HG03469 (cell line): ENCODE data around the gene TENM3.

Experiments used
- ATAC-seq: cut with Tn5 transposase; IDR thresholded peaks from one replicate; pipeline ENCODE4 v1.9.1; 2021; ENCODE audit warnings: mild to moderate bottlenecking, moderate library complexity, moderate number of reproducible peaks; ENCODE audit not compliant: unreplicated experiment

Gene TENM3

DNA sequence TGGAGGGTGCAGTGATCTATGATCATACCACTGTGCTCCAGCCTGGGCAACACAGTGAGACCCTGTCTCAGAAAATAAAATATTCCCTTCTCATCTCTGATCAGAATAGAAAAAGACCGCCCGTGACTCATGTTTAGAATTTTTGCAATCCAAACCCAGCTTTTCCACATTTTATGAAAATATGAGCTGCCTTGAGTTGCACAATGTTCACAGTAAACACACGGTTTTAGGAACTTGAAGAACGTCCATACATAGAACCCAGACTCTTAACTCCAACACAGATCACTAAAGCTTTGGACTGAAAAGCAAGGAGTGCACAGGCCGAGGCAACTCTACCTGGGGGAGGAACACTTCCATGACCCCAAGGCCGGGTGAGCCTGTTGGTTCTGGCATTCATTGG is 305.0 kb downstream of the TENM3 start:
- ATAC-seq: no peak

DNA sequence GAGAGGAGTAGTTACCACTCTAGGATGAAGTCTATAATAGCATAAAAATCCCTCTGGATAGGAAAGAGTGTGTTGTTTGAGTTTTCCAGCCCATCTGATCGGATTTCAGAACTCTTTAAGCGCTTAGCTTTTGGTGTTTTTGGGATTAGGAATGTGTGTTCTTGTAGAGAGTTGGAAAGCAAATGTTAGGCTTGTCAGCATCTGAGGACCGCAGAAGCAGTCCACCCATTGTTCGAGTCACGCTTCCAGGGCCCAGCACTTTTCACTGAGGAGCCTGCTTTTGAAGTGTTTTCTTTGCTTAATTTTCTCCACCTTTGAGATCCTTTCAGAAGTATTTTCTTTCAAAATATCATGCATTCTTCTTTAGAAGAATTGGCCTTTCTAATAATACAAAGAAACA is 306.2 kb downstream of the TENM3 start:
- no peak for ATAC-seq

DNA sequence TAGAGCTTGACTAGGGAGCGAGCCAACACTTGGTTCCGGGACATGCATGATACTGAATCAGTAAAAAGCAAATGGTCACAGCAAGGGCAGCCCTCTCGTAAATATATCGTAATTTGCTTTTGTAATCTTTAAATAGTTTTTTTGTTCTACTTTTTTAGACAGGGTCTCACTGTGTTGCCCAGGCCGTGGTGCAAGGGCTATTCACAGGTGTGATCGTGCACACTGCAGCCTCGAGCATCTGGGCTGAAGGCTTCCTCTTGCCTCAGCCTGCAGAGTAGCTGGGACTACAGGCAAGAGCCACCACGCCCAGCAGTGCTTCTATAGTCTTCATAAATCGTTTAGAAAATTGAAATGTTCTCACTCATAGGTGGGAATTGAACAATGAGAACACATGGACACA is 309.7 kb downstream of the TENM3 start:
- ATAC-seq: no peak

DNA sequence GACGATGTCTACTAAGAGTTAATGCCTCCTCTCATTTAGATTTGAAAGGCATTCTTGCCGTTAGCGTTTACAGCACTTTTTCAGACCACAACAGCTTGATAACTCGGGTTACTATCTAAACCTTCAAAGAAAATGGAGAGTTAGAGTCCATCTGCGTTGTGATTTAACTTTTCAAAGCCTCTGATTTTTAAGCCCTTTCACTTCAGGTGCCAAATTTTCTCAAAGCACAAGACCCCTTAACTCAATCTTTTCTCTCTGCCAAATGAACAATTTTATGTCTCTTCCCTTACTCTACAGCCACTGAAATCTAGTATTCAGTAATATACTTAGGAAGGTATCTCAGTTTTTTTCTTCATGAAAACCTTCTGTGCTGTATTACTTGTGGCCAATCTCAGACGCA is 310.5 kb downstream of the TENM3 start:
- ATAC-seq: no peak

DNA sequence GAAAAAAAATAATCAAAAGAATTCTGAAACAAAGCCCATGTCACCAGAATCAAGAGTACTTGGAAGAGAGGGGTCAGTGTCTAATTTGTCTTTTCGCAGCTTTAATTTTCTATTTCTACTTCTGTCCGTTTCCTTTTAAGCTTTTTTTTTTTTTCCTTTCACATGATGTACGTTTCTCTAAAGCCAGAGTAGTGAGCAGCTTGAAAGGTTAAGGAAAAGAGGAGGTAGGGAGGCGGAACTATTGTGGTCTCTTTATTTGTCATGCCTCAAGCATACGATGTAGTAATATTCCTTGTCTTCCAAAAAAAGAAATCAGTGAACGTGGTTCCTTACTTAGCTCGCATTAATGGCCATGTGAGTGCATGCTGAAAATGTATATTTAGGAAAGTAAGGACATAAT is 311.5 kb downstream of the TENM3 start:
- no peak for ATAC-seq

DNA sequence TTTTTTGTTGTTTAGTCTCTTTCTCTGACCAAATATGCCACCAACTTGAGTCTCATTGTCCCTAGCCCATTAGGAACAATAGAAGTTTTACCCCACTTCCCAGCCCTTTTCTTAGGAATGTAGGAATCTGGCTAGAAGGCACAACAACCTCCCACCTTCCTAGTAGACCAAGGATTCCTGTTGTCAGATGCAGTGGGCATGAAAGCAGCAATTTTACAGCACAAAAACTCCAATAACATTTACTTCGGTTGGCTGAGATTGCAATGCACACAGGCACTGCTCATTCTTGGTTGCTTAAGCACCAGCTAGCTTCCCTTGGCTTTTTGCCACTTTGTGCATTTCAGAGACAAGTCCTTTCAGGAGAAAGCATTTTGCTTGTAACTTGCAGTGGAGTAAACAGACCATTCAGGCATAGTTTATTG is 312.8 kb downstream of the TENM3 start:
- no peak for ATAC-seq

DNA sequence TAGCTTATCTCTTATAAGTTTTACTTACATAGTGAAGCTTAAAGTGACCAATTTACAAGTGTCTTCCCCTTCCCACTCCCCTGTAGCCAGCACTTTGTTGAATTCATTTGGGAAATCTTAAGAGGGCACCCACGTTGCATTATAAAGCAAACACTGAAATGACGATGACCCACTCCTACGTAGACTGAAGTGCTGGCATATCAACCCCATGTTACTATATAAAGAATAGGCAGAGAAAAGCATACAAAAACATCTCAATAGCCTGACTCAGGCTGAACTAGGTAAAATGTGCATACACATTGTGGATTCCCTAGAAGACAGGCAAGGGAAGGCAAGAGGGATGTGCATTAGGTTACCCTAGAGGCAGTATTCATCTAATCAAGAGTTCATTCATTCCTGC is 313.4 kb downstream of the TENM3 start:
- ATAC-seq: no peak

DNA sequence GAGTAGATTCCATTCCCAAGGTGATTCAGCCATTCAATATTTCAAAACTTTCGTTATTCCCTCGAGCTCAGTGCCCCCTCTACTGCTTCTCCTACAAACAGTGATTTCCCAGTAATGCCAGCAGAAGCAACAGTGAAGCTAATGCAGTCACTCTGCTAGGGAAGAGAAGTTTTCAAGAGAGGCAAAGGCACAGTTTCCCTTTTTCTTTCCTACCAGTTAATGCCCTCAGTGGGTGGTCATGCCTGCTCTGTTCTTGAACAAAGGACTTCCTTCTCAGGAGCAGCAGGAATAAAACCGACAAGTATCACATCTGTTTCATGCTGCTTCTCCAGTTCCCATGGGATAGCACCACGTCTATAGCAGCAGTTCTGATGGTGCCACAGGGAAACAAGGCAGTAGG is 317.2 kb downstream of the TENM3 start:
- ATAC-seq: no peak

DNA sequence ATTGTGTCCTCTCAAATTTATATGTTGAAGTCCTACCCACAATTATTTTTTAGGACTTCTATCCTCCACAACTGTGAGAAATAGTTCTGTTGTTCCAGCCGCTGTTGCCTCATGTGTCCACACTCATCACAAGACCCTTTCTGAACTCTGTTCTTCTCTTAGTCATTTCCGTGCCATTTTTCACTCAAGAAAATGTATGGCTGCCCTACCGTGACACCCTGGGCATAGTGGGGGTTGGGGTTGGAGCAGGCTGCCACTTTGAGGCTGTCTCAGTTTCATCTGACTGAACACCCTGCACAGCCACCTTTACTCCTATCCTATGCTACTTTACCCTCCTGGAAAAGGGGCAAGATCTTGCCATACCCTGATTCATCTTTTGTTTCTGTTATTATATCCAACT is 319.1 kb downstream of the TENM3 start:
- ATAC-seq: no peak

DNA sequence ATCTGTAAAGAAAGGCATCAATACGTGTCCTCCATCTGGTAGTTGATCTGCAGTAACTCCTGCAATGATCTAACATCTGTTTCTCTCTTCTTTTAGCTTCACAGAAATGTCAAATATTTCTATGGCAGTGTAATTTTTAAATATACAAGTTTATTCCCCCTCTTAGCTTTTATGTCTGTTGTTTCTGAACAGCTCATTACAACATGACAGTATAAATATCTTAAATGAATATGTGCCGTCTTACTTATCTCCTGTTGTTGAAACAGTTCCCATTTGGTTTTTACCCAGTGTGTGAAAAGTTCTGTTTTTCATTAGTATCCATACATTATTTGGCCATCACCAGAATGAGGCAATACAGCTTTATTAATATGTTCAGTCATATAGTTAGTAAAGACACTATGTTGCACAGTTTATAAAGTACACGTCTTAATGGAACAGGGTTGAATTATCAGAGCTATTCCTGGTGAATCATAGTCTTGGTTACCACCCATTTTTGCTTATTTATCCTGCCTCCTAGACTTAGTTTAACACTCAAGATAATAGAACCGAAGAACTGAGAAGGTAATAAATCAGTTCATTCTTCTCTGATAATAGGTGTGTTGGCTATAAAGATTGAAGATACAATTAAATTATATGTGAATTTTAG is 321.6 kb downstream of the TENM3 start:
- no peak for ATAC-seq

DNA sequence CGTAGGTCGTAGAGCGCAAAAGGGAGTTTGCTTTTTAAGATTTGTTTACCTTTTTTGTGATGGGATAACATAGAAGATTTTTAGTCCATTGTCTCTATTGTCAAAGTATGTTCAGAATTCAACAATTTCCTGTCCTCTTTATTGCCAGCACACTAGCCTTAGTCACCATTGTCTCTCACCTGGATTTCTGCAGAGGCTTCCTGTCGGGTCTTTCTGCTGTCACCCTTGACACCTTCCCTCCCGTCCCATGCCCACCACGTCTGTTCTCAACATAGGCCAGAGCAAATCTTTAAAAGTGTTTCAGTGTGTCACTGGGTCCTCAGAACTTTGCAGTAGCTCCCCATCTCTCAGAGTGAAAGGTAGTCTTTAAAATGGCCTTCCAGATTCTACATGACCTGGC is 323.9 kb downstream of the TENM3 start:
- ATAC-seq: no peak

DNA sequence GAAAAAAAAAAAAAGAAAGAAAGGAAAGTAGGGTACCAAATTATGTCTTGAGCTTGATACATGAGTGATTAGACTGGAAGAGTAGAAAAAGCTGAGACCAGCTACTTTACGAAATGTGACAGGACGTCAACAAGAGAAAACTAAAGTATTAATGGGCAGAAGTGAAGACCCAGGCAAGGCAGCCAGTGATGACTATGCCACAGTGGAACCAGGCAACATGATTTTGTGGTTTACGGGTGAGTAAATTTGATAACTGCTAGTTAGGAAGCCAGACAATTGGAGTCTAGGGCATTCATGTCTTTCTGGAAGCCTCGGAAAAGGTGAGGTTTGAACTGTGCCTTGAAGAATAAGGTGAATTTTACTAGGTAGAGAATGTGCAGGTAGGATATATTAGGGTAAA is 326.4 kb downstream of the TENM3 start:
- ATAC-seq: no peak

DNA sequence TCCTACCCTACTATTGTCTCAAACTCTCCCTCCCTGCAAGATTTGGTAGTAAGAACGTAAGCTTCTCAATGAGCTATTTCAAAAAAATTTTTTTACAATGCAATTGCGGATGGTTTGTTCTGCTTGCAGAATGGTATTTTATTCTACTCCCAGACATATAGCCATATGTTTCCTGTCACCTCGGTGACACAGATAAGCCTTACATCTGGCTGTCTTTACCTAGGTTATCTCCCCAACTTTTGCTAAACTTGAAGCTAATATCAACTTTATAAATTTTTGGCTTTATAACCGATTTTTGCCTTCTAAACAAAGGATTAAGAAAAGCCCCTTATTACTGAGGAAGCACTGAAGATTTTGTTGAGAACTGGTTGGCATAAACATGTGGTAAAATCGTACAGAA is 331.5 kb downstream of the TENM3 start:
- no peak for ATAC-seq

DNA sequence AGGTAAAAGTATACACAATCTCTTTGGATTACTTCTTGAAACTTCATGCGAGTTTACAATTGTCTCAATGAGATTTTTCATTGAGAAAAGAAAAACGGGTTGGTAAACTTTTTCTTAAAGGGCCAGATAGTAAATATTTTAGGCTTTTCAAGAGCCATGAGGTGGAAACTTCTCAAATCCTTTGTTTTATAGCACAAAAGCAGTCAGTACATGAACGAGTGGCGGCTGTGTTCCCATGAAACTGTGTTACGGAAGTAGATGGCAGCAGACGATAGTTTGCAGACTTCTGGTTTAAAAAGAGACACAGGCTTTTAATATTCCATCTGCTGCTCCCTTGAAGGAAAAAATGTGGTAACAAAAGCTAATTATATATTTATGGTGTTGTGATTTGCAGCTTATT is 332.0 kb downstream of the TENM3 start:
- no peak for ATAC-seq

DNA sequence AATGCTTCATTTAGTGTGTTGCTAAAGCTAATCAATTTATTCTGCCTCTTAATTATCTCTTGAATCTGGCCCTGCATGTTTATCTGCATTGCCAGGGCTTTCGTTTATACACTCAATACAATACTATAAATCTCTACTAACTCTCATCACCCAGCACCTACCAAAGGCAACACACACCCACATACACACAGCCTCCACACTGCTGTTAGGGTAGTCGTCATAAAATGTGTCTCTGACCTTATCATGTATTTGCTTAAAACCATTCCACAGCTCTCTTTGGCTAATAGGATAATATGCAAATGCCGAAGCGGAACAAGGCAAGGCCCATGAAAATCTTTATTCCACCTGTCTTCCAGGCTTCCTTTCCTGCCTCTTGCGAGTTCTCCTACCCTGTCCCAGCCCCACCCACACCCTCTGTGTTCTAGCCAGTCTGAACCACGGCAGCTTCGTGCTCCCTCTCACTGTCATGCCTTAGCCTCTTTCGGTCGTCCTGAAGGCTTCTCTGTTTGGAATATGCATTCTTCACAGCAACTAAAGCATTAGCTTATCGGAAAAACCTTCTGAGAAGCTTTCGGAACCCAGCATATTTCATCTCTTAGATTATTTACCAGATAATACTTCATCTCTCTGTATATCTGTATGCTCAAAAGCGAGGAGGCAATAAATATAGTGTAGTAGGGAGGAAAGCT is 333.5 kb downstream of the TENM3 start:
- no peak for ATAC-seq

DNA sequence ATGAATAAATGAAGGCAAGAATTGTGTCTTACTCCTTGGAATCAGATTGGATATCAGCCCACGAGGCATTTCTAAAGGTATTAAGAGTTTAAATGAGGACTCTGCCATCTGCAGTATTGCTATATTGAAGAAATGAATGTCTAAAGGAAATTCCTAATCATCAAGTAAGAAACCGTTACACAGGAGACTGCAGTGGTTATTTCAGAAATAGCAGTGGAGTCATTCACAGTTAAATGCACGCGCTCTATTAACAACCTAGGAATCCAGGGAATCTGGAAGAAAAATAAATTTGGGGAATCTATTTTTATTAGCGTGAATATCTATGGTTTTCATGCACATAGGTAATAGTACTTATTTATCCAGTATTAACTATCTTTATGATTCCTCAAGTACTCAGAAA is 334.2 kb downstream of the TENM3 start:
- no peak for ATAC-seq

DNA sequence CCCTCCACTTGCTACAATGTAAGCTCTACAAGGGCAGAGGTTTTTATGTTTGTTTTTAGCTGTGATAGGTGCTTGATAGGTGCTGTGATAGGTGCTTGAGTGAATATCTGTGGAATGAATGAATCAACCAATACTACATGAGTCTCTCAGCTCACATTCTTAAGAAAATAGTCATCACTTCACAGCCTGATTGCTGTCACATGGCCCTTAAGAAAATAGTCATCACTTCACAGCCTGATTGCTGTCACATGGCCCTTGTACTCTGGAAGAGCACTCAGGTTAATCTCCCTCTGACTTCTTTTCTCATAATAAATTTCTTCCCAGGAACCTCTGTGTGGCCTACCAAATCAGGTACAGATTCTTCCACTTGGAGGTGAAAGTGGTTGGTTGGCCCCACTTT is 335.2 kb downstream of the TENM3 start:
- no peak for ATAC-seq

DNA sequence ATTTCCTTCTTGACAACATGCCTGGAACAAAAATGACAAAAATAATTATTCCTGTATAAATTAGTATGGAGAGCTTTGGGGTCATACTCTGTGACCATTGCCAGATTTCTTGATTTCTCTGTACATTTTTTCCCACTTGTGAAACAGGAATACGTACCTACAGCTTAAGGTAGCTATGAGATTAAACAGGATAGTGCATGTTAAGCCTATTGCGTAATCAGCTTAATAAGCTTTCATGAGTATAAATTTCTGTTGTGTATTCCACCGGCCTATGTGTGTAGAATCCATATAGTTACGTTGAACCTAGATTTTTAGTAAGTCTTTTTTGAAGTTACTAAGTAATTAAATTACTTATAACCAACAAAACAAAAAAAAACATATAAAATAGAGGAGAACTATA is 339.0 kb downstream of the TENM3 start:
- no peak for ATAC-seq

DNA sequence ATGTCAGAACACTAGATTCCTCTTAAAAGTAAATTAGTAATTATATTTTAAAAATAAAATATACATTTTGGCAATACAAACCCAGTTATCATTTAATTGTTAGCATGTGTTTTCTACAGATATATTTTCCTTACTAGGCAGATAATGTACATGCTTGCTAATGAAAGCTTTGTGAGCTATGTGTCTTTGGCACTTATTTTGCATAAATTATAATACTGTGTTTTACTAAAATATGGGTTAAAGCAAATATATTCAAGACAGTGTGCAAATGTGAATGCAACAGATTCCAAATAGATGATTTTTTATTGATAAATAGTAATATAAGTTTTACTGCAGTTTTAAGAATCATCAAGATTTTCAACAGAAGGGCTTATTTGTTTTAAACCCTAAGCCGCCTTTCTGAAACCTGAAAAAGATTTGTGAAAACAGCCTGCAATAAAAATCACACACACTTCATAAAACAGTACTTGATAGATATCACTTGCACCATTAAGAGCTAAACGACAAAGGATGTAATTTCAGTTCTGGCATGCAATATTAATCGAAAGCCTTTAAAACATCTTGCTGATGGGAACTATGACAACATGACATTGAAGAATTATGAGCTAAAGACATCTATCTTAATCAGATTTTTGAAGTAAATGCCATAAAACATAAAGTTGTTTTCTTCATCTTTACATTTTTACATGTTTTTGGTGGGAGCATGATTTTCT is 340.7 kb downstream of the TENM3 start:
- ATAC-seq: no peak

DNA sequence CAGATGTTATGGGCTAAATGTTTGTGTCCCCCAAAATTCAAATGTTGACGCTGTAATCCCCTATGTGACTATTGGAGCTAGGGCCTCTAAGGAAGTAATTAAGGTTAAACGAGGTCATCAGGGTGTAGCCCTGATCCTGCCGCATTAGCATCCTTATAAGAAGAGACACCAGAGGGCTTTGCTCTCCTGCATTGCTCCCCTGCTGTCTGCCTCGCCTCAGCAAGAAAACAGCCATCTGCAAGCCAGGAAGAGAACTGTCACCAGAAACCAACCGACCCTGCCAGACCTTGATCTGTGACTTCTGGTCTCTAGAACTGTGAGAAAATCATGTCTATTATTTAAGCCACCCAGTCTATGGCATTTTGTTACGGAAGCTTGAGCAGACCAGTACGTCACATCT is 342.1 kb downstream of the TENM3 start:
- ATAC-seq: no peak

DNA sequence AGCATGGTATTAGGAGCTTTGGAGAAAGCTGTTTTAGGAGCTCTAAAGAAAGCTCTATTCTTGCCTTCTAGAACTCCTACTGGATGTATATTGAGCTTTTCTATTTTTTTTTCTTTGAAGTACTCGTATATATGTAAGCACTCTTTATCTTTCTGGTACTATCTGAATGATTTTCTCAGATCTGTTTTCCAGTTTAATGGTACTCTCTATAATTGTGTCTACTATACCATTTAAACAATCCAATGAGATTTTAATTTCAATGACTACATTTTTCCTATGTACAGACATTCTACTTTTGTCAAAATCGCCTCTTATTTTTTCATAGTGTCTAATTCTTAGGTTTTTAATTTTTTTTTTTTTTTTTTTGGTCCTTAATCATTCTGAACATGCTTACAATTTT is 345.9 kb downstream of the TENM3 start:
- no peak for ATAC-seq

DNA sequence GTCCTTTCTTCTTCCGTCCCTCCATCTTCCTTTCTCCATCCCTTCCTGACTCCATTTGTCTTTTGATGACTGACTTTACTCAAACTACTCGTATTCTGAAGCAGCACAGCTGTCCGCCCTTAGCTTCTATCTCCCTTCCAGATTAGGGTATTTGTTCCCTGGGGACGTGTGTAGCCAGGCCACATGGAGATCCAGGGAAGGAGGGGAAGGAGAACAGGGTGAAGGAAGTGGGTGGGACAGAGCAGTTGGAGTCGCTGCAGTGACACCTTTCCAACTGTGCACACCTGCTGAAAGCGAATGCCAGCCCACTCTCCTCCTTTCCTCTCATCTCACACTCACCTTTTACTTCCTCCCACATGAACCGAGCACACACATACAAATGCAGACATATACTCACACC is 350.2 kb downstream of the TENM3 start:
- no peak for ATAC-seq
